H1 (cell line): ENCODE data around the gene RABEPK. TPM values are rescaled to one million over a fixed set of nuclear protein-coding genes. Genes with fewer than 3 reads are reported as not detected.

Experiments
- CTCF ChIA-PET: fragments of 300-600 bp; sonication (Branson Sonifier 250); formaldehyde crosslinking; loops from one replicate; lab custom pipeline; 2021; ENCODE audit not compliant: partially characterized antibody; lab: Charles Lee
- POLR2A ChIA-PET: fragments of 300-600 bp; sonication (Branson Sonifier 250); formaldehyde crosslinking; loops from one replicate; lab custom pipeline; 2021; ENCODE audit warnings: inconsistent platforms; ENCODE audit not compliant: partially characterized antibody; lab: Charles Lee
- DNase-seq, 2 experiments: peaks; one replicate each; pipeline versions ENCODE4 v3.0.0 to v3.0.0-alpha.2; 2010 to 2022; ENCODE audit warnings: low spot score in 2 of 2, low read depth in 1 of 2, mixed read lengths in 1 of 2
- FAIRE-seq: peaks from 2 replicates; lab custom pipeline; 2011; peaks lifted over from hg19 to GRCh38; lab: Jason Lieb, UNC
- H2AFZ ChIP-seq: 2 replicates; pipeline ENCODE4 v1.8.1; 2012; ENCODE audit warnings: low read length, inconsistent platforms
- H2AK5ac ChIP-seq: 2 replicates; pipeline ENCODE4 v1.6.1; 2013; ENCODE audit warnings: low read depth, low read length
- H2BK120ac ChIP-seq: replicated peaks from 2 replicates; pipeline ENCODE3; 2013; ENCODE audit warnings: low read depth, low read length, inconsistent platforms
- H2BK12ac ChIP-seq: 2 replicates; pipeline ENCODE4 v1.6.1; 2013; ENCODE audit warnings: low read depth, low read length
- H2BK15ac ChIP-seq: 2 replicates; pipeline ENCODE4 v1.6.1; 2013; ENCODE audit warnings: low read length
- H2BK20ac ChIP-seq: 2 replicates; pipeline ENCODE4 v1.6.1; 2013; ENCODE audit warnings: low read length
- H2BK5ac ChIP-seq: 2 replicates; pipeline ENCODE4 v1.6.1; 2013; ENCODE audit warnings: low read depth, low read length
- H3K14ac ChIP-seq: 2 replicates; pipeline ENCODE4 v1.6.1; 2013; ENCODE audit warnings: inconsistent platforms; ENCODE audit not compliant: insufficient read length
- H3K18ac ChIP-seq: 2 replicates; pipeline ENCODE4 v1.6.1; 2013; ENCODE audit warnings: low read length; ENCODE audit errors: extremely low read depth
- H3K23ac ChIP-seq: 2 replicates; pipeline ENCODE4 v1.6.1; 2013; ENCODE audit warnings: inconsistent platforms; ENCODE audit not compliant: insufficient read length
- H3K23me2 ChIP-seq: 2 replicates; pipeline ENCODE4 v1.6.1; 2013; ENCODE audit warnings: low read depth, low read length
- H3K27ac ChIP-seq: 2 replicates; pipeline ENCODE4 v1.6.1; 2011; ENCODE audit warnings: low read depth, low read length, inconsistent platforms
- H3K27me3 ChIP-seq, 4 experiments: replicated peaks in 1 of 4; 1 replicate in 1 of 4; 2 replicates in 3 of 4; pipeline versions ENCODE4 v1.6.1 to v1.8.1; 2011 to 2013; ENCODE audit warnings: low read length in 3 of 4, mild to moderate bottlenecking in 3 of 4, inconsistent platforms in 2 of 4, mixed read lengths in 2 of 4, moderate library complexity in 1 of 4; ENCODE audit not compliant: control insufficient read depth in 3 of 4, insufficient read depth in 3 of 4; ENCODE audit errors: extremely low read depth in 1 of 4
- H3K36me3 ChIP-seq, 4 experiments: 2 replicates each; pipeline versions ENCODE4 v1.6.1 to v1.8.1; 2011 to 2013; ENCODE audit warnings: mild to moderate bottlenecking in 4 of 4, low read length in 3 of 4, moderate library complexity in 2 of 4, control low read depth in 1 of 4, inconsistent platforms in 1 of 4; ENCODE audit not compliant: insufficient read depth in 4 of 4, control insufficient read depth in 2 of 4
- H3K4ac ChIP-seq: replicated peaks from 2 replicates; pipeline ENCODE3; 2013; ENCODE audit warnings: low read length, low read depth, mixed read lengths, inconsistent platforms; ENCODE audit not compliant: insufficient read length
- H3K4me1 ChIP-seq, 4 experiments: replicated peaks in 1 of 4; 1 replicate in 1 of 4; 2 replicates in 3 of 4; pipeline versions ENCODE4 v1.6.1 to v1.8.1; 2011 to 2013; ENCODE audit warnings: low read length in 3 of 4, inconsistent platforms in 2 of 4, mixed read lengths in 1 of 4; ENCODE audit not compliant: insufficient read depth in 4 of 4, control insufficient read depth in 3 of 4
- H3K4me2 ChIP-seq, 2 experiments: 2 replicates each; pipeline versions ENCODE4 v1.6.1 to v1.8.1; 2011 to 2013; ENCODE audit warnings: low read depth in 2 of 2, low read length in 2 of 2, control low read depth in 1 of 2, inconsistent platforms in 1 of 2, mild to moderate bottlenecking in 1 of 2; ENCODE audit not compliant: insufficient read depth in 1 of 2
- H3K4me3 ChIP-seq, 4 experiments: fragments of 200-600, 300-600 bp in 1 of 4; sonication (generic), shearing (Covaris generic), sonication (Bioruptor Twin) in 1 of 4; 2 replicates each; pipeline versions ENCODE4 v1.5.1 to v1.8.1; 2011 to 2016; ENCODE audit warnings: low read length in 4 of 4, low read depth in 3 of 4, control low read depth in 2 of 4, inconsistent platforms in 2 of 4, mild to moderate bottlenecking in 2 of 4, mixed read lengths in 1 of 4, moderate library complexity in 1 of 4; ENCODE audit not compliant: insufficient read depth in 2 of 4; ENCODE audit errors: extremely low read depth in 1 of 4
- H3K56ac ChIP-seq: replicated peaks from 2 replicates; pipeline ENCODE3; 2013; ENCODE audit warnings: low read depth, mild to moderate bottlenecking, mixed read lengths, low read length, inconsistent platforms; ENCODE audit not compliant: insufficient read length
- H3K79me1 ChIP-seq: 2 replicates; pipeline ENCODE4 v1.6.1; 2013; ENCODE audit warnings: low read depth, low read length, control low read depth
- H3K79me2 ChIP-seq, 2 experiments: 2 replicates each; pipeline versions ENCODE4 v1.6.1 to v1.8.1; 2012 to 2013; ENCODE audit warnings: low read length in 2 of 2, mild to moderate bottlenecking in 2 of 2, inconsistent platforms in 1 of 2; ENCODE audit not compliant: insufficient read depth in 2 of 2, control insufficient read depth in 1 of 2
- H3K9ac ChIP-seq, 4 experiments: replicated peaks in 1 of 4; 1 replicate in 1 of 4; 2 replicates in 3 of 4; pipeline versions ENCODE4 v1.6.1 to v1.8.1; 2011 to 2013; ENCODE audit warnings: low read depth in 3 of 4, low read length in 3 of 4, control low read depth in 2 of 4, mild to moderate bottlenecking in 2 of 4, moderate library complexity in 2 of 4, inconsistent platforms in 1 of 4; ENCODE audit errors: extremely low read depth in 1 of 4
- H3K9me3 ChIP-seq, 2 experiments: 2 replicates each; pipeline versions ENCODE4 v1.6.1 to v1.8.1; 2012 to 2013; ENCODE audit warnings: mild to moderate bottlenecking in 2 of 2, moderate library complexity in 2 of 2, control low read depth in 1 of 2, inconsistent platforms in 1 of 2, low read depth in 1 of 2, low read length in 1 of 2, mixed read lengths in 1 of 2; ENCODE audit not compliant: insufficient read depth in 2 of 2
- H4K20me1 ChIP-seq, 2 experiments: replicated peaks in 1 of 2; 2 replicates each; pipeline versions ENCODE3 to v1.8.1; 2011 to 2013; ENCODE audit warnings: inconsistent platforms in 2 of 2, low read length in 2 of 2, mild to moderate bottlenecking in 1 of 2; ENCODE audit not compliant: insufficient read depth in 2 of 2, control insufficient read depth in 1 of 2
- H4K5ac ChIP-seq: 2 replicates; pipeline ENCODE4 v1.6.1; 2013; ENCODE audit warnings: low read length, low read depth, mixed read lengths, inconsistent platforms; ENCODE audit not compliant: insufficient read length
- H4K8ac ChIP-seq: 2 replicates; pipeline ENCODE4 v1.8.0; 2013; ENCODE audit warnings: mild to moderate bottlenecking, moderate library complexity, low read length, inconsistent platforms; ENCODE audit not compliant: insufficient read depth; ENCODE audit errors: extremely low read depth
- H4K91ac ChIP-seq: replicated peaks from 2 replicates; pipeline ENCODE3; 2013; ENCODE audit warnings: low read length, mixed read lengths, inconsistent platforms; ENCODE audit not compliant: insufficient read length
- BACH1 ChIP-seq: IDR thresholded peaks from 2 replicates; pipeline ENCODE4 v1.6.1; 2012; ENCODE audit warnings: low read length, improper control_type of control experiment
- HDAC2 ChIP-seq, 2 experiments: fragments of 300-600 bp in 1 of 2; sonication (generic) in 1 of 2; IDR thresholded peaks; 2 replicates each; pipeline ENCODE4 v1.6.1; 2011 to 2012; ENCODE audit warnings: low read depth in 2 of 2, low read length in 2 of 2, mild to moderate bottlenecking in 2 of 2, moderate library complexity in 2 of 2, borderline replicate concordance in 1 of 2, inconsistent platforms in 1 of 2
- RNF2 ChIP-seq: fragments of 200-900, 300-1000 bp; sonication (generic); IDR thresholded peaks from 2 replicates; pipeline ENCODE4 v1.7.1; 2016; ENCODE audit warnings: borderline replicate concordance, low read depth, mild to moderate bottlenecking, antibody characterized with exemption, low read length; ENCODE audit not compliant: poor library complexity, severe bottlenecking; ENCODE audit errors: missing control alignments
- SIRT6 ChIP-seq: IDR thresholded peaks from one replicate; pipeline ENCODE4 v1.7.1; 2012; ENCODE audit warnings: low read length, inconsistent platforms
- SP4 ChIP-seq: IDR thresholded peaks from 2 replicates; pipeline ENCODE4 v1.6.1; 2012; ENCODE audit warnings: low read length, inconsistent platforms
- WGBS, 2 experiments: shearing (Covaris generic) in 1 of 2; methylation state at CpG; one replicate each; pipeline versions ENCODE4 v1.1.6 to v1.1.7; 2013 to 2015; ENCODE audit warnings: low lambda C conversion rate in 2 of 2, mixed read lengths in 2 of 2, inconsistent platforms in 1 of 2, low coverage in 1 of 2, missing lambda C conversion rate in 1 of 2; ENCODE audit not compliant: insufficient replicate concordance in 2 of 2, insufficient coverage in 1 of 2, insufficient read length in 1 of 2; ENCODE audit errors: extremely low coverage in 1 of 2, missing lambda C conversion rate in 1 of 2; 5-methylcytosine and 5-hydroxymethylcytosine counted together
- long read RNA-seq, 2 experiments: library from RNA in 1 of 2; library from capped mRNA in 1 of 2; stranded (forward); transcript quantifications; one replicate each; pipeline ENCODE4 v2.0.0, GENCODE V29; 2021; ENCODE audit warnings: inconsistent platforms in 1 of 2
- polyA minus RNA-seq, 3 experiments: library from RNA; depleted of rRNA, polyadenylated mRNA; stranded (reverse); fragments of >200 nt; gene quantifications; 1 replicate in 2 of 3; 2 replicates in 1 of 3; pipeline ENCODE4 v1.2.3, GENCODE V29; 2011
- polyA plus RNA-seq, 7 experiments: library from polyadenylated mRNA; depleted of rRNA in 3 of 7; stranded (reverse) in 5 of 7; unstranded in 2 of 7; fragments of >200 nt in 5 of 7; fragments of 200-250 nt in 2 of 7; gene quantifications; 1 replicate in 5 of 7; 2 replicates in 1 of 7; 4 replicates in 1 of 7; pipeline versions ENCODE4 v1.2.1 to v1.2.3, GENCODE V29; 2011 to 2013; ENCODE audit warnings: missing spikeins in 2 of 7, mixed read lengths in 2 of 7
- total RNA-seq: library from RNA; stranded (reverse); fragmentation: NEBNext Ultra II Directional; extraction: Animal tissue kit (Norgen Biotek cat#: 25700); gene quantifications from 2 replicates; pipeline ENCODE4 v1.2.1, GENCODE V29; 2021

Gene RABEPK, protein sequence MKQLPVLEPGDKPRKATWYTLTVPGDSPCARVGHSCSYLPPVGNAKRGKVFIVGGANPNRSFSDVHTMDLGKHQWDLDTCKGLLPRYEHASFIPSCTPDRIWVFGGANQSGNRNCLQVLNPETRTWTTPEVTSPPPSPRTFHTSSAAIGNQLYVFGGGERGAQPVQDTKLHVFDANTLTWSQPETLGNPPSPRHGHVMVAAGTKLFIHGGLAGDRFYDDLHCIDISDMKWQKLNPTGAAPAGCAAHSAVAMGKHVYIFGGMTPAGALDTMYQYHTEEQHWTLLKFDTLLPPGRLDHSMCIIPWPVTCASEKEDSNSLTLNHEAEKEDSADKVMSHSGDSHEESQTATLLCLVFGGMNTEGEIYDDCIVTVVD
- total RNA-seq (32.6 and 34.3 TPM in 2 replicates), polyA plus RNA-seq (2011; rRNA removed) (25.4 and 26.3 TPM in 2 replicates), polyA minus RNA-seq (2011; rRNA and poly(A)+ RNA removed) (23.2 and 25.1 TPM in 2 replicates)
- polyA plus RNA-seq (2011; cell fraction: cytosol; rRNA removed): 34.1 TPM
- polyA plus RNA-seq (2011; cell fraction: nucleus; rRNA removed): 21.3 TPM
- polyA plus RNA-seq (2012, experiment 1 of 2): 35.3 to 41.9 TPM (median 38.1 TPM) in 4 replicates
- polyA plus RNA-seq (2012, experiment 2 of 2): 45.9 TPM
- polyA plus RNA-seq (2013, experiment 1 of 2): 20.6 TPM
- 22.0 TPM for polyA plus RNA-seq (2013, experiment 2 of 2)
- polyA minus RNA-seq (2011; cell fraction: cytosol; rRNA and poly(A)+ RNA removed): 9.4 TPM
- 10.3 TPM for polyA minus RNA-seq (2011; cell fraction: nucleus; rRNA and poly(A)+ RNA removed)
- long read RNA-seq, experiment 1, transcript RABEPK-202 (8 exons, 1,504 nt): major isoform, 10 of 39 reads
- long read RNA-seq, experiment 1, partial matches to known transcripts: 16 of 39 reads
- long read RNA-seq, experiment 1, other reads (novel, unspliced or antisense): 10 of 39 reads
- long read RNA-seq, experiment 2, transcript RABEPK-202 (8 exons, 1,504 nt): major isoform, 33 of 82 reads
- long read RNA-seq, experiment 2, transcript RABEPK-204 (9 exons, 1,466 nt): minor isoform, 14 of 82 reads
- long read RNA-seq, experiment 2, partial matches to known transcripts: 16 of 82 reads
- long read RNA-seq, experiment 2, other reads (novel, unspliced or antisense): 15 of 82 reads

DNA sequence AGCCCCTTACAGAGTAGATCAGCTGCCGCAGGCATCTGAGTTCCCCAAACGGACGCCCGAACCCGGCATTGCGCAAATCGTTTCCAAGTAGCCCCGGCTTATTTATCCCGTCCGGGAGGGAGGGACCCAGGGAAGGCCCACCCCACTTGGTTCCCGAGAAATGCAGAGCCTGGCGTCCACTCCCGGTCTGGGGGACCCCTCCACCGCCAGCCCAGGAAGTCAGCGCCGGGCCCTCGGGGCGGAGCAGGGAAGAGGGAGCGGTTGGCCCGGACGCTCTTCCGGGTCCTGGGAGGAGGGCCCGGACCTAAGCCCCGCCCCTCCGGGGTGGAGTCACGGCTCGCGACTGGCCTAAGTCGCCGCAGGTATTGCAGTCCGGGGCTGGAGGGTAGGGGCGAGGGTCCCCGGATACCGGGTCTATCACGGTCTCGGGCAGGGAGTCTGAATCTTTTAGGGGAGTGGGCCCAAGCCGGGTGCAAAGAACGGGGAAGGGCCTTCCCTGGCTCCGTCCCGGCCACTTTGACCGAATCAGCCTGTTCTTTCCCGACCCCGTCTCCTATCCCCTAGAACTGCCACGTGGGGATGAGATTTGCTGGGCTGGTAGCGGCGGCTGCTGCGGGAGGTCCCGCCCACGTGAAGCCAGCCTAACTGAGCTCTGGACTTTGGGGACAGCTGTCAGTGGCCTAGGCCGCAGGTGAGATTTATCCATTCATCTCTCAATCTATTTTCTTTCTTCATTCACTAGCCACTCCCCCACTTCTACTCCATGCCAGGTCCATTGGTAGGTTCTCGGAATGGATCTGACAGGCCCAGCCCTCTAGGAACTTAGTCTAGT is at the start of gene RABEPK:
Gene RABEPK (plus strand): TSS at position 327 of the 832 bp plus-strand sequence. CDS start 2,472 bp downstream, outside the sequence.
- H2BK20ac ChIP-seq: no peak within 1 kb of the TSS
- H3K4me3 ChIP-seq: peak within 1 kb of the TSS; percentile 59 to 88 (median 80)
- H3K4ac ChIP-seq: no peak within 1 kb of the TSS
- H2AK5ac ChIP-seq: no peak within 1 kb of the TSS
- H3K4me1 ChIP-seq: peaks cover 0 to 3% (median 0%) of the 10 kb centered on the region in 4 experiments; a peak in 2 of 7 replicates
- H3K18ac ChIP-seq: peak within 1 kb of the TSS; percentile 60
- peaks cover 6% of the 10 kb centered on the region for H3K23me2 ChIP-seq
- H2AFZ ChIP-seq: peak within 1 kb of the TSS; percentile 85; the same call in 1 of the 2 replicates
- POLR2A ChIA-PET: interaction anchor here (0.5 to 3.3 kb wide), 15 partner anchors 9 to 339 kb away, joined by 3 to 24 read pairs (median 3); partner anchors contain the start of genes GAPVD1 and HSPA5
- 0 out of 2 replicates have a peak within 1 kb of the TSS, but pooled peaks have one; percentile 52 for H2BK5ac ChIP-seq
- H4K5ac ChIP-seq: peak within 1 kb of the TSS; percentile 36
- peak within 1 kb of the TSS; percentile 46 for H3K56ac ChIP-seq
- no peak within 1 kb of the TSS for H3K27ac ChIP-seq
- H3K4me2 ChIP-seq: peak within 1 kb of the TSS; percentile 35 to 81
- CTCF ChIA-PET: interaction anchor here (1.3 kb wide), 1 partner anchor 361 kb away, joined by 3 read pairs; no protein-coding TSS in a partner anchor
- H4K20me1 ChIP-seq: no peaks in the 10 kb centered on the region
- H3K79me2 ChIP-seq: no peaks in the 10 kb centered on the region
- no peaks in the 10 kb centered on the region for H3K9me3 ChIP-seq
- no peak within 1 kb of the TSS for H2BK120ac ChIP-seq
- FAIRE-seq: no peak
- H3K27me3 ChIP-seq: no peaks in the 10 kb centered on the region
- WGBS, 2 experiments: 4% methylated on average over 39 of the region's 51 CpGs; no CpG with 5 or more reads in 1 of the 2 experiments
- H3K79me1 ChIP-seq: no peaks in the 10 kb centered on the region
- H3K9ac ChIP-seq: peak within 1 kb of the TSS in 3 of 4 experiments; percentile 76 to 79 (median 79); a peak in 6 of 7 replicates
- no peak within 1 kb of the TSS for H3K23ac ChIP-seq
- H2BK12ac ChIP-seq: no peak within 1 kb of the TSS
- no peak within 1 kb of the TSS for H2BK15ac ChIP-seq
- no peak within 1 kb of the TSS for H4K91ac ChIP-seq
- peak within 1 kb of the TSS; percentile 71 for H4K8ac ChIP-seq
- peaks cover 0 to 5% (median 2%) of the 10 kb centered on the region in 4 experiments; a peak in 3 of 8 replicates for H3K36me3 ChIP-seq
- H3K14ac ChIP-seq: no peak within 1 kb of the TSS
- peak; percentile 90 to 98 for DNase-seq
- TF ChIP-seq SP4 (no peak), RNF2 (no peak), SIRT6 (no peak), HDAC2 (IDR thresholded peaks at IDR 0.05; ENCODE audit: borderline replicate concordance in 1 of 2, low read depth in 2 of 2, low read length in 2 of 2) (peak in 1 of 2 experiments; percentile 85; a peak in 1 of 4 replicates), BACH1 (peak; percentile 30; the same call in 1 of the 2 replicates)
